Stomach smooth muscle (tissue), 2 donors: ENCODE data around the gene CACNB2.

Source experiments
- H3K27ac ChIP-seq: one replicate; pipeline ENCODE4 v1.7.0; 2013; ENCODE audit warnings: mild to moderate bottlenecking, low read length, inconsistent platforms
- H3K27me3 ChIP-seq, 2 donors: one replicate each; pipeline ENCODE4 v1.7.0; 2013; ENCODE audit warnings: low read length in 2 of 2; ENCODE audit not compliant: insufficient read depth in 2 of 2, control insufficient read depth in 1 of 2
- H3K36me3 ChIP-seq, 2 donors: one replicate each; pipeline ENCODE4 v1.7.0; 2013; ENCODE audit warnings: low read length in 2 of 2; ENCODE audit not compliant: control insufficient read depth in 2 of 2, insufficient read depth in 2 of 2
- H3K4me1 ChIP-seq: one replicate; pipeline ENCODE4 v1.7.0; 2013; ENCODE audit warnings: low read length; ENCODE audit not compliant: control insufficient read depth, insufficient read depth
- H3K4me3 ChIP-seq, 2 donors: one replicate each; pipeline ENCODE4 v1.7.0; 2013; ENCODE audit warnings: low read length in 2 of 2
- H3K9ac ChIP-seq, 2 donors: one replicate each; pipeline ENCODE4 v1.7.0; 2013; ENCODE audit warnings: low read length in 2 of 2, mild to moderate bottlenecking in 1 of 2
- H3K9me3 ChIP-seq, 2 donors: one replicate each; pipeline ENCODE4 v1.7.0; 2013; ENCODE audit warnings: low read length in 2 of 2; ENCODE audit not compliant: control insufficient read depth in 2 of 2
- donor health status: healthy.
- donor health status: Pancreatic carcinoma.

Gene CACNB2

GRCh38 chr10:18449611-18450026, 309.4 kb downstream of the CACNB2 start:
- Histone ChIP-seq H3K27me3 (no peaks in the 10 kb centered on the region), H3K9ac (no peak overlapping the region), H3K4me3 (no peak overlapping the region), H3K36me3 (no peaks in the 10 kb centered on the region), H3K4me1 (peaks cover 8% of the 10 kb centered on the region), H3K9me3 (no peaks in the 10 kb centered on the region), H3K27ac (no peak overlapping the region)

- Histone ChIP-seq H3K4me1 (peaks cover 5% of the 10 kb centered on the region), H3K9me3 (no peaks in the 10 kb centered on the region), H3K36me3 (no peaks in the 10 kb centered on the region), H3K27ac (no peak overlapping the region), H3K9ac (no peak overlapping the region), H3K27me3 (no peaks in the 10 kb centered on the region), H3K4me3 (no peak overlapping the region)
These were observed 310.1 kb downstream of the CACNB2 start for GRCh38 chr10:18450298-18450697.

DNA sequence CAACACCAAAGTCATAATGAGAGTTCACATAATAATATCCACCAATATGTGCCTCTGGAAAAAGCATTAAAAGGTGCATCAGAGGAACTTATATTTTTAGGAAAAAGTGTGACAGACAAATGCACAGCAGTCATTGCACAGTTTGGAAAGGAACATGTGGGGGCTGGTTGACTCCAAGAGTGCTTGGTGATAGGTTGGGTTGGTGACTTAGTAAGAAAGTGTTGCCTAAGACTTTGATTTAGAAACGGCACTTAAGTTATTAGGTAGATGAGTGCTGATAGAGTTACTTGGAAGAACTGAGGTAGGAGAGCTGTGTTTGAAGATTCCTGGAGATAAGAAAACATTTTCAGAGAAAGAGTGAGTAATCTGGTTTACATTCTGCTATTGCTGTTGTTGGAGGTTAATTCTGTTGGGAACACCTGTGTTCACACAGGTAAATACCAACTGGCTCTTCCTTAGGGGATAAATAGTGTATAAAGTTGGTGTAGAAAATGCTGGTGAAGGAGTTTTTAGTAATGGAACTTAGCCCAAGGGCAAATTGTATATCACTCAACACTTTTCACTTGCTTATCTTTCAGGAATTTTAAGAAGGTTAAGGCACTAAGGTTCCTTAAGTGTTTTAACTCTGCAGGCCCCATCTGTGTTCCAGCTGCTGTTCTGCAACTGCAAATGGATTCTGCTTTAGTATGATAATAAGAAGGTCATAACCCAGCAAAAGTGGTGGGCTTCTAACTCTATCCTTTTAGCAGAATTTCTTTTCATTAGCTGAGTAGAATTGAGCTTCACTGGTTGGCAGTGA, 315.1 kb downstream of the CACNB2 start:
- Histone ChIP-seq H3K27ac (no peak overlapping the region), H3K4me1 (no peaks in the 10 kb centered on the region), H3K27me3 (no peaks in the 10 kb centered on the region), H3K9me3 (no peaks in the 10 kb centered on the region), H3K9ac (no peak overlapping the region), H3K36me3 (no peaks in the 10 kb centered on the region), H3K4me3 (no peak overlapping the region)

GRCh38 chr10:18456984-18457383, 316.8 kb downstream of the CACNB2 start:
- no peaks in the 10 kb centered on the region for H3K27me3 ChIP-seq
- H3K27ac ChIP-seq: no peak overlapping the region

DNA sequence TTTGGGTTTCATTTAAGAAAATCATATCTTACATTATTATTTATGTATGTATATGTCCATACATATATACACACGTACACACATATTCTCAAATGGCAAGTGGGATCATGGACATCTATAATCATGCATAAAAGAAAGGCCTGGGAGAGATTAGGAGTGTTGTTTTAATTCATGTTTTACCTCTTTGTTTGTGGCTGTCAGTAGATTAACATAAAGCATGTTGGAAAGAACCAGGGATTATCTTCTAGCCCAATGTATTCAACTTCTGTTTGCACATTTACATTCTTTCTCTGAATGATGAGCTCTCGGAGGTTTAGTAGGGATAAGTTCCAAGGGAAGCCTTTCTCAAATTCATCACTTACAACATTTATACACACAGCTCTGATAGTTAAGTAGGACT, 319.8 kb downstream of the CACNB2 start:
- no peak overlapping the region for H3K27ac ChIP-seq
- no peaks in the 10 kb centered on the region for H3K27me3 ChIP-seq
- no peaks in the 10 kb centered on the region for H3K4me1 ChIP-seq
- H3K4me3 ChIP-seq: no peak overlapping the region
- peaks cover 0 to 3% of the 10 kb centered on the region in 2 donors for H3K36me3 ChIP-seq
- no peaks in the 10 kb centered on the region for H3K9me3 ChIP-seq
- H3K9ac ChIP-seq: no peak overlapping the region

More at GRCh38 chr10:18456984-18457383, 316.8 kb downstream of the CACNB2 start:
- H3K4me1 ChIP-seq: no peaks in the 10 kb centered on the region
- no peak overlapping the region for H3K4me3 ChIP-seq
- no peaks in the 10 kb centered on the region for H3K9me3 ChIP-seq
- no peaks in the 10 kb centered on the region for H3K36me3 ChIP-seq
- no peak overlapping the region for H3K9ac ChIP-seq

GRCh38 chr10:18463673-18464211, 323.5 kb downstream of the CACNB2 start:
- H3K9ac ChIP-seq: no peak overlapping the region
- H3K27ac ChIP-seq: no peak overlapping the region
- no peaks in the 10 kb centered on the region for H3K4me1 ChIP-seq
- no peak overlapping the region for H3K4me3 ChIP-seq
- H3K27me3 ChIP-seq: no peaks in the 10 kb centered on the region
- peaks cover 0 to 3% of the 10 kb centered on the region in 2 donors for H3K36me3 ChIP-seq
- H3K9me3 ChIP-seq: no peaks in the 10 kb centered on the region

DNA sequence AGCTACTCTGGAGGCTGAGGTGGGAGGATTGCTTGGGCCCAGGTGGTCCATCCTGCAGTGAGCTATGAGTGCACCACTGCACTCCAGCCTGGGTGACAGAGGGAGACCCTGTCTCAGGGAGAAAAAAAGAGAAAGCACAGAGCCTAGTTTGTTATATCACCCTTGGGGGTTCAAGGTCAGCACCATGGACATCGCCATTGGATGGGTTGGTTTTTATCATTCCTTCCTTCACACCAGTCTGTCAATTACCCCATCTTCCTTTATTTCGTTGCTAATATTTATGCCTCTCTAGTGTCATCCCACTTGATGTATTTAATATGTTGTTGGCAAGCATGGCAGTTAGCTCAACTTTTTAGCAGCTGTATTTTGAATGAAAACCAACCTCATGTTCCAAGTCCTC, 328.9 kb downstream of the CACNB2 start:
- Histone ChIP-seq H3K4me1 (peaks cover 9% of the 10 kb centered on the region), H3K9me3 (no peaks in the 10 kb centered on the region), H3K27ac (no peak overlapping the region)

DNA sequence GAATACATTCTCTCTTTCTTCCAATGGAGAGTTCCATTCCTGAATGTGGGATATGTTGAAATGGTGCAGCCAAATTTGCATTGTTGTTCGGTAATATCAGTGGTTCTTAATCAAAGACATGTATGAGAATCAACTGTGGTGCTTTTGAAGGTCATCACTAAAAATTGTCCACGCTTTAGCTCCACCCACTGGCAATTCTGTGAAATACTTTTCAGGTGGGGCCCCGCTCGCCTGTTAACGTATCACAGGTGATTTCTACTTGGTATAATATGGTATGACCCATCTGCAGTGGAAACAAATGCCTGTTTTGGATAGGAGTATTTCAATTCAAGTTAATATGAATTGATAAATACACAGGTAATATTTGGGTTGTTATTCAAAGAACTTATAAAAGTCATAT, 332.8 kb downstream of the CACNB2 start:
- Histone ChIP-seq H3K4me1 (peaks cover 12% of the 10 kb centered on the region), H3K4me3 (peak overlapping the region; percentile 18 to 49), H3K36me3 (peaks cover 0 to 2% of the 10 kb centered on the region in 2 donors), H3K9me3 (no peaks in the 10 kb centered on the region), H3K27ac (peak overlapping the region; percentile 56), H3K27me3 (no peaks in the 10 kb centered on the region), H3K9ac (no peak overlapping the region)

More for the DNA sequence above, 328.9 kb downstream of the CACNB2 start:
- Histone ChIP-seq H3K36me3 (no peaks in the 10 kb centered on the region), H3K9ac (no peak overlapping the region), H3K27me3 (no peaks in the 10 kb centered on the region), H3K4me3 (no peak overlapping the region)

DNA sequence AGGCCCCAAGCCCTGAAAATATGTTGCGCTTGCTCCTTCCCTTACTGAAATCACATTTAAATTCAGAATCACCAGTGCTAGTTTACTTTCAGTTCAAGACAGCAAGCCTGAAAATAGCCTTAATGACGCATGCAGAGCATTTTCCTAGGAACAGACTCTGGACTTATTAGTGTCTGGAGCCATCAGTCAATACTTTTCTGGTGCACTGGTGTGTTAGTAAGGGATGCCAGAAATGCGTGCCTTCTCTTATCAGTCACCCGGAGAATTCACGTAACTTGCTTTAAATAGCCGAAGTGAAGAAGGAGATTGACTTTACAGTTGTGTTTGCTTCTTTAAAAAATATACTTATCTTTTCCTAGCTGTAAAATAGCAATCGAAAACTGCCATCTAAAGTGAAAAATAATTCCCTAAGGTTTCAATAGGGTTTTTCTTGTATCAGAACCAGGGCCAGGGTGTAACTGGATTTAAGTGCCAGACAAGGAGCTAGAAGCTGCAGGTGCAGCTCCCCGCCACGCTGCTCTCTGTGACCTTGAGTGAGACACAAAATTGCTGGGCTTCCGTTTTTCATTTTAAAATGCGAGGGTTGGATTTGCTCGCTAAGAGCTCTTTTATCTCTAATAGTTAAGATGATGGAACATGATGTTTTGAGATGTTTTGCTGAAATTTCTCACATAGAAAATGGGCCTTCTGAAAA, 333.3 kb downstream of the CACNB2 start:
- Histone ChIP-seq H3K27ac (peak overlapping the region; percentile 56), H3K9ac (peak overlapping the region in 1 of 2 donors; percentile 6), H3K36me3 (peaks cover 0 to 2% of the 10 kb centered on the region in 2 donors), H3K4me3 (peak overlapping the region in 1 of 2 donors; percentile 49), H3K9me3 (no peaks in the 10 kb centered on the region), H3K27me3 (no peaks in the 10 kb centered on the region), H3K4me1 (peaks cover 12% of the 10 kb centered on the region)

- H3K9me3 ChIP-seq: no peaks in the 10 kb centered on the region
- peak overlapping the region; percentile 56 for H3K27ac ChIP-seq
- H3K9ac ChIP-seq: no peak overlapping the region
- H3K4me3 ChIP-seq: peak overlapping the region in 1 of 2 donors; percentile 15
- H3K4me1 ChIP-seq: peaks cover 12% of the 10 kb centered on the region
- peaks cover 0 to 2% of the 10 kb centered on the region in 2 donors for H3K36me3 ChIP-seq
- H3K27me3 ChIP-seq: no peaks in the 10 kb centered on the region
These were observed 333.9 kb downstream of the CACNB2 start for GRCh38 chr10:18474118-18474455.
